Adrenal gland (tissue), 12 donors: Measurements from ENCODE around the gene GLYATL3. TPM values are rescaled to one million over a fixed set of nuclear protein-coding genes. Genes with fewer than 3 reads are reported as not detected.

Experiments
- DNase-seq, 7 donors: peaks; one replicate each; pipeline ENCODE4 v3.0.0-alpha.2; 2019 to 2020
- H3K27ac ChIP-seq, 5 donors: fragments of 200-600 bp; sonication (generic) in 4 of 5; 1 replicate in 3 of 5; 2 replicates in 2 of 5; pipeline versions ENCODE4 v1.5.1 to v1.8.0; 2016 to 2020; ENCODE audit warnings: mild to moderate bottlenecking in 1 of 5
- H3K27me3 ChIP-seq: fragments of 200-600 bp; 2 replicates; pipeline ENCODE4 v1.8.0; 2021
- H3K36me3 ChIP-seq, 2 donors: fragments of 200-600 bp; replicated peaks in 1 of 2; 1 replicate in 1 of 2; 2 replicates in 1 of 2; pipeline versions ENCODE4 v1.5.1 to v1.8.0; 2018 to 2022
- H3K4me1 ChIP-seq, 2 donors: fragments of 200-600 bp; replicated peaks in 1 of 2; 1 replicate in 1 of 2; 2 replicates in 1 of 2; pipeline versions ENCODE4 v1.5.1 to v1.8.0; 2018 to 2021
- H3K4me3 ChIP-seq, 4 donors: fragments of 200-600 bp; sonication (generic) in 3 of 4; one replicate each; pipeline ENCODE4 v1.5.1; 2016 to 2018
- H3K9me3 ChIP-seq, 3 donors: fragments of 200-600 bp; sonication (generic) in 1 of 3; replicated peaks in 1 of 3; 1 replicate in 2 of 3; 2 replicates in 1 of 3; pipeline versions ENCODE4 v1.5.1 to v1.8.0; 2016 to 2021
- CTCF ChIP-seq, 6 experiments: fragments of 450-650 bp in 4 of 6; fragments of 200-600 bp in 2 of 6; sonication (generic) in 1 of 6; IDR thresholded peaks; 1 replicate in 5 of 6; 2 replicates in 1 of 6; pipeline versions ENCODE4 v1.5.1 to v1.8.0; 2016 to 2021; ENCODE audit warnings: antibody characterized with exemption in 6 of 6, mild to moderate bottlenecking in 2 of 6, moderate library complexity in 1 of 6
- POLR2A ChIP-seq, 2 donors: fragments of 450-650 bp; IDR thresholded peaks; one replicate each; pipeline ENCODE4 v1.6.1; 2017; ENCODE audit warnings: antibody characterized with exemption in 2 of 2, mild to moderate bottlenecking in 2 of 2, moderate library complexity in 1 of 2
- WGBS, 4 donors: extraction: QIAGEN DNeasy Blood & Tissue Kit in 2 of 4; methylation state at CpG; one replicate each; pipeline versions ENCODE4 v1.1.5 to v1.1.7; 2013 to 2017; 5-methylcytosine and 5-hydroxymethylcytosine counted together
- intact Hi-C, 2 donors: fragments of 100-400 bp; cut with DNase I; formaldehyde crosslinking; loops; one replicate each; pipeline versions ENCODE4 v1.14.1 to v1.15.0; 2022 to 2023
- polyA plus RNA-seq, 3 donors: library from polyadenylated mRNA; stranded (reverse); fragments of 200-250 nt in 2 of 3; fragments of 350-450 nt in 1 of 3; fragmentation: Illumina TruSeq in 1 of 3; extraction: RNeasy Lipid Tissue Mini Kit (QIAGEN cat#74804) in 1 of 3; gene quantifications; one replicate each; pipeline ENCODE4 v1.2.3, GENCODE V29; 2013 to 2014
- total RNA-seq, 9 donors: library from RNA; depleted of rRNA in 4 of 9; stranded (reverse); fragments of >200 nt in 4 of 9; fragments of 120-200 nt in 1 of 9; fragmentation: NEBNext Ultra II Directional in 1 of 9; extraction: Animal tissue kit (Norgen Biotek cat#: 25700) in 1 of 9; gene quantifications; one replicate each; pipeline versions ENCODE4 v1.1.0 to v1.2.4, GENCODE V29; 2013 to 2023
- donor health status: healthy with polysubstance abuse.
- donor health status: Bipolar disorder and iron deficiency.
- donor health status: DM: yes; HTN: yes; CAD: no.
- donor health status: DM: no; HTN: no; CAD: no.
- donor health status: DM: no; HTN: no; CAD: no.
- donor health status: DM: yes; HTN: yes; CAD: no.

GLYATL3 gene
- total and polyA plus RNA-seq, 12 donors, result not detected

DNA sequence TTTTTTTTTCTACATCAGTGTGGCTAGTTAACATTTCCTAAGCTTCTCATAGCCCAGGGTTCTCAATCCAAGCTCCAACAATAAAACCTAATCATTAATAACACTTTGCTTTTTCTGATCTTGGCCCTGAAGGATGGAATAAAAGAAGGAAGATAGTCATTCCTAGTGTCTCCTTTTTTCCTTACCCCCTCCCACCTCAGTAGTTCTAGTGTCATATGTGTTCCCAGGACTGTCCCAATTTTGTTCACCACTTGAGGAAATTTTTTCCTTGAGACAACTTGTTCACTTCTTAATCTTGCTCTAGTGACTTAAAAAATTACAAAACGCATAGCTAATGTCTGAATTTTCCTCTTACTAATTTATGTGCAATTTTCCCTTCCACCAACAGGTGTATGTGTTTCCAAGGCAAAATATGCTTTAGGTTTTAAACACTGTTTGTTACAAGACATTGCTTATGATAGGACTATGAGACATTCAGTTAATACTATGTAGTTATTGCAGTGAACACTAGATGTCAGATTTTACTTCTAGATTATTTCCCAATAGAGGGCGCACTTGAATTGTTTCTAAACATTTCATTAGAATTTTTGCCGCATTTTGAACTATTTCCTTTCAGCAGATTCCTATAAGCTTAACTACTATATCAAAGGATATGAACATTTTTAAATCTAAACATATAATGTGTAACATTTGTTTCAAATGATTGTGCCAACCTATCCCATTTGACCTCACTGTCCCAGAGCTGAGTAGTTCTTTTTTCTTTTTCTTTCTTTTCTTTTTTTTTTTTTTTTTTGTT is 32.2 kb downstream of the GLYATL3 start:
- peak overlapping the region in 1 of 4 donors; percentile 4 for H3K4me3 ChIP-seq

GRCh38 chr6:49535795-49536194 is 36.1 kb downstream of the GLYATL3 start:
- 72 to 82% (median 76%) methylated on average over 5 of the region's 5 CpGs for WGBS, 4 donors
- Histone ChIP-seq H3K4me1 (peaks cover 0 to 5% of the 10 kb centered on the region in 2 donors), H3K4me3 (no peak overlapping the region), H3K27ac (no peak overlapping the region), H3K27me3 (no peaks in the 10 kb centered on the region), H3K9me3 (no peaks in the 10 kb centered on the region), H3K36me3 (no peaks in the 10 kb centered on the region)
- no peak for TF ChIP-seq CTCF (IDR thresholded peaks at IDR 0.05)
- no peak for TF ChIP-seq POLR2A (IDR thresholded peaks at IDR 0.05)
- DNase-seq, result no peak
- intact Hi-C loops, result loop anchor here in 1 of 2 donors (5.0 to 10.0 kb wide), 2 partner anchors 67 to 309 kb away; no protein-coding TSS in a partner anchor

More for the DNA sequence above, 32.2 kb downstream of the GLYATL3 start:
- Histone ChIP-seq H3K27me3 (no peaks in the 10 kb centered on the region), H3K27ac (no peak overlapping the region), H3K9me3 (no peaks in the 10 kb centered on the region), H3K36me3 (no peaks in the 10 kb centered on the region), H3K4me1 (peaks cover 0 to 5% of the 10 kb centered on the region in 2 donors)
- TF ChIP-seq CTCF (IDR thresholded peaks at IDR 0.05), result peak; percentile 69 to 94 (median 74)
- no peak for TF ChIP-seq POLR2A (IDR thresholded peaks at IDR 0.05)
- WGBS, 4 donors, result 0 to 6% (median 3%) methylated on average over 3 of the region's 3 CpGs
- DNase-seq, result no peak
- intact Hi-C loops, result loop anchor here (5.0 to 10.0 kb wide), 2 partner anchors 75 to 313 kb away; no protein-coding TSS in a partner anchor

GRCh38 chr6:49539102-49539501 is 39.4 kb downstream of the GLYATL3 start:
- Histone ChIP-seq H3K9me3 (no peaks in the 10 kb centered on the region), H3K27me3 (no peaks in the 10 kb centered on the region), H3K4me1 (no peaks in the 10 kb centered on the region), H3K36me3 (no peaks in the 10 kb centered on the region), H3K4me3 (no peak overlapping the region), H3K27ac (no peak overlapping the region)
- no peak for DNase-seq
- intact Hi-C loops, result loop anchor here in 1 of 2 donors (5.0 to 10.0 kb wide), 2 partner anchors 63 to 306 kb away; no protein-coding TSS in a partner anchor
- TF ChIP-seq CTCF (IDR thresholded peaks at IDR 0.05), result no peak
- no peak for TF ChIP-seq POLR2A (IDR thresholded peaks at IDR 0.05)
- WGBS, 4 donors, result 94 to 97% (median 96%) methylated on average over 3 of the region's 3 CpGs

DNA sequence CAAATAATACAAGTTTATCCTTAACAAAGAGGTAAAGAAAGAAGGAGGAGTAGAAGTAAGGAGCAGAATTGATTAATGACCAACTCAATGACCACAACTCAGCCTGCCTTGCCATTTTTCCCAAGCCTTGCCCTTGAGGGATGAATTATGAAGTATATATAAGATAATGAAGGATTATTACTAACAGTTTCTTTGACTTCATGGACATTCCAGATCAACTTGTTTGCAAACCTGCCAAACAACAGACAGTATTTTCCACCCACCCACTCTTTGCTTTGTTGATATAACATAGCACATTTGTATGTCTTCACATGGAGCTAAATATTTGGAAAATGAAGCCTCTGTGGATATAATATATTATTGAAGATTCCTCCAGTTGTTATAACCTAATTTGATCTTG is 40.9 kb downstream of the GLYATL3 start:
- no peaks in the 10 kb centered on the region for H3K27me3 ChIP-seq
- no peak overlapping the region for H3K4me3 ChIP-seq
- H3K36me3 ChIP-seq, result no peaks in the 10 kb centered on the region
- intact Hi-C loops, result no loop called here
- DNase-seq, result no peak
- H3K4me1 ChIP-seq, result no peaks in the 10 kb centered on the region
- H3K9me3 ChIP-seq, result no peaks in the 10 kb centered on the region
- H3K27ac ChIP-seq, result no peak overlapping the region
- TF ChIP-seq POLR2A (IDR thresholded peaks at IDR 0.05) (no peak), CTCF (IDR thresholded peaks at IDR 0.05) (no peak)
